Activated CD4-positive, alpha-beta T cell treated with anti-CD3 and anti-CD28 coated beads, Interleukin-2, Interleukin-6, amounts not matched to agents 100 ng/mL and 50 ng/mL, durations not matched to agents 16 hours and 8 hours (primary cell): ENCODE results near the gene PPIE.
"Not testable (repeated sequence)": the region's sequence is repeated elsewhere in the genome, so short reads cannot be mapped to it uniquely, and the experiment has no call there.

ENCODE experiments used
- DNase-seq: peaks from one replicate; pipeline ENCODE4 v3.0.0-alpha.2; 2020

The PPIE gene

GRCh38 chr1:39779821-39780220, 41.1 kb downstream of the PPIE start:
- no peak for DNase-seq

DNA sequence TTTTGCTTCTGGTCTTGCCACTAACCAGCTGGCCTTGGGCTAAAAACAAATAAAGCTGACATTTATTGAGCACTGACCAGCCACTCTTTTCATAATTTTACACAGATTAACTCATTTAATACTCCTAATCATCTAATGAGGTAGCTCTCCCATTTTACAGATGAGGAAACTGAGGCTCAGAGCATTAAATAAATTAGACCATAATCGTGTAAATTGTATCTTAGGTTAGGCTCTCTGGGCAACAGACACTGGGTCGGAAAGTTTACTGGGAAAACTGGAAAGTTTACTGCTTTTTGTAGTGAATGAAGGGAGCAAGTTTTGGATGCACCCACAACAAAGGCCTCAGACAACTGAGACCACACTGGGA, 42.6 kb downstream of the PPIE start:
- no peak for DNase-seq

DNA sequence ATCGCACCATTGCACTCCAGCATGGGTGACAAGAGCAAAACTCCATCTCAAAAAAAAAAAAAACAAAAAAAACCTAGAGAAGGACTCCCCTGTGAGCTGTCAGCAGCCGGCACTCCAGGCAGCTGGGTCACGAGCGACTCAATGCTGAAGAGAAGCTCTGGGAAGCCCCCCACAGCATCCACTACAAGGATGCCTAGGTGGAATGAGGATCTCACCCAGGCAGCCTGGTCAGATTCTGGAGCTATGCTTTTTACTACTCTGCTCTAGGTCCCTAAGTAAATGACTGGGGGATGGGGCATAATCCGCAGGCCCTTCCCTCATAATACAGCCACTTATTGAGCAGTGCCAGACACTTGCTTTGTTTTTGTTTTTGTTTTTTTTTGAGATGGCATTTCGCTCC, 43.4 kb downstream of the PPIE start:
- DNase-seq: no peak

- not testable (repeated sequence) for DNase-seq
Measured at GRCh38 chr1:39782685-39783084, 44.0 kb downstream of the PPIE start.

- not testable (repeated sequence) for DNase-seq
Measured at GRCh38 chr1:39786303-39787107, 47.8 kb downstream of the PPIE start.

DNA sequence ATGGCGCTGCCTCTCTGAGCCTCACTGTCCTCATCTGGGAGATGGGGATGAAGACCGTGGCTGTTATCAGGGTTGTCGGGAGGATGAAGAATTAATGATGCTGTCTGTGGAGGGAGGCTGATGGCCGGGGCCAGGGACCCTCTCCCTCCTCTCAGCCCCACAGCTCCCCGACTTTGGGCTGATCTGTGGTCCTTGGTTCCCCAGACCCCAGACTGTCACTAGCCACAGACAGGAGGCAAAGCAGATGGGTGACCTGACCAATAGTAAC, 48.4 kb downstream of the PPIE start:
- DNase-seq: not testable (repeated sequence)

- DNase-seq: no peak
Measured at GRCh38 chr1:39787468-39787867, 48.8 kb downstream of the PPIE start.

GRCh38 chr1:39787964-39788363, 49.3 kb downstream of the PPIE start:
- DNase-seq: not testable (repeated sequence)

- DNase-seq: no peak
Measured at GRCh38 chr1:39788426-39788757, 49.7 kb downstream of the PPIE start.

DNA sequence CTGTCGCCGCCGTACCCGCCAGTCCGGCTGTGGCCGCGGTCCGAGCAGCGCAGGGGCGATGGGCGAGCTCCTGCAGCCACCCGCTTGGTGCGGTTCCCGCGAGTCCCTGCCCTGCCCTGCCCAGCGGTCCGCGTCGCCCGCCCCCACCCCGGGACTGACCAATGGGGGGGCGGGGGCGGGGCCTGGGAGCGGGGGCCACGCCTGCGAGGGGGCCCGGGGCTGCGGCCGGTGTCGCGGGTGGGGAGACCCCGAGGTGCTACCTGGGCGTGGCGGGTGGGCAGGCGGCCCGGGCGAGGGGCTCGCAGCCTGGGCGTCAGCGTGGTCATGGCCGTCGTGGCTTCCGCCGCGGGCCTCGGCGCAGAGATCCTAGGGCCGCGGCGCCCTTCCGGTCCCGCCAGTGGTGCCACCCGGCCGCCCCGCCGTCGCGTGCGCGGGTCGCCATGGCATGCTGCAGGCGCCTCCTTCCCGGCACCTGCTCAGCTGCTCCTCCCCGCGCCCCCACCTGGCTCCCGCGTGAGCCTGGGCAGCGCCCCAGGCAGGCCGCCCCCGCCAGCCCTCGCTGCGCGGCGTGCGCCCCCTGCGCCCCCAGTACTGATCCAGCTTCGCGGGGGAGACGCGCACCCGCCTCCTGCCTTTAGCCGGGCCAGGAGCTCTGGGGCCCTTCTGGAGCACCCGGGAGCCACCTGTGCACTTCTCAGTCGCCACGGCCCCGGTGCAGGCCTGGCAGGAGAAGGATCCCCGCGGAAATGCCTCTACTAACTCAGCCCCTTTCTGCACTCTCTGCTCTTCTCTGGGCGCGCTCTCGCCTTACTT, 50.3 kb downstream of the PPIE start, which contains the start of gene BMP8B:
Gene BMP8B, minus strand, starts transcription at position 108 of the 813 bp plus-strand sequence. CDS start 380 bp downstream, outside the sequence.
- peak; percentile 54 for DNase-seq

GRCh38 chr1:39789571-39790110, 51.0 kb downstream of the PPIE start:
- DNase-seq: no peak

- no peak for DNase-seq
Measured at GRCh38 chr1:39791838-39792237, 53.2 kb downstream of the PPIE start.

DNA sequence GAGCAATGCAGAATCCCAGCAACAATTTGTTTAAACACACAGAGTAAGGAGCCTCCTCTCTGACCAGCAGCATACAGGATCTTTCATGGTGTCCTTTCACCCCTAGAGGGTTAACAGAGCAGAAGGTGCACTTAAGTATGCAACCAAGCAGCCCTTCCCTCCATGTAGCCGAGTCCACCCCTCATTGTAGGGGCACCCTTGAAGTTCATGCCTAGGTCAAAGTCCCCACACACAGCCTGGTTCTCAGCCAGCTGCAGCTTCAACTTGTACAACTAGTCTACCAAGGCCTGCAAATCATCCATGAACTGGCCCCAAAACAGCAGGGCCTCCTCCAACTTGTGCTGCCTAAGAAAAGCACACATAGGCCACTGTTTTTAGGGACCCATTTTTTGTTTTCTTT, 57.0 kb downstream of the PPIE start:
- peak; percentile 22 for DNase-seq

- peak; percentile 91 for DNase-seq
Measured at GRCh38 chr1:39798859-39799769, 60.4 kb downstream of the PPIE start.

GRCh38 chr1:39799770-39800470, 61.2 kb downstream of the PPIE start:
- peak; percentile 79 for DNase-seq

- DNase-seq: no peak
Measured at GRCh38 chr1:39800471-39800835, 61.8 kb downstream of the PPIE start.

GRCh38 chr1:39802496-39803260, 64.0 kb downstream of the PPIE start:
- DNase-seq: no peak

DNA sequence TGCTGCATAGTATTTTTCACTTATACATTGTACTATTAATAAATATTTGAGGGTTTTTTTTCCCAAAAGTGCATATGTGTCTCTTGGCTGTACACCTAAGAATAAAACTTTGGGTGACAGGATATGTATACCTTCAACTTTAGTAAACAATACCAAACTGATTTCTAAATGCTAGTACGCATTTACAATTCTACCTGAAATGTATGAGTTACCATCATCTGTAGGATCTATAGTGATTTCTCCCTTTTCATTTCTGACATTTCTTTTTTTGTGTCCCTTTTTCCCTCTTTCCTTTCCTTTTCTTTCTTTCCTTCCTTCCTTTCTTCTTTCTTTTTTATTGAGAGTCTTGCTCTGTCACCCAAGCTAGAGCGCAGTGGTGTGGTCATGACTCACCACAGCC, 66.7 kb downstream of the PPIE start:
- no peak for DNase-seq

DNA sequence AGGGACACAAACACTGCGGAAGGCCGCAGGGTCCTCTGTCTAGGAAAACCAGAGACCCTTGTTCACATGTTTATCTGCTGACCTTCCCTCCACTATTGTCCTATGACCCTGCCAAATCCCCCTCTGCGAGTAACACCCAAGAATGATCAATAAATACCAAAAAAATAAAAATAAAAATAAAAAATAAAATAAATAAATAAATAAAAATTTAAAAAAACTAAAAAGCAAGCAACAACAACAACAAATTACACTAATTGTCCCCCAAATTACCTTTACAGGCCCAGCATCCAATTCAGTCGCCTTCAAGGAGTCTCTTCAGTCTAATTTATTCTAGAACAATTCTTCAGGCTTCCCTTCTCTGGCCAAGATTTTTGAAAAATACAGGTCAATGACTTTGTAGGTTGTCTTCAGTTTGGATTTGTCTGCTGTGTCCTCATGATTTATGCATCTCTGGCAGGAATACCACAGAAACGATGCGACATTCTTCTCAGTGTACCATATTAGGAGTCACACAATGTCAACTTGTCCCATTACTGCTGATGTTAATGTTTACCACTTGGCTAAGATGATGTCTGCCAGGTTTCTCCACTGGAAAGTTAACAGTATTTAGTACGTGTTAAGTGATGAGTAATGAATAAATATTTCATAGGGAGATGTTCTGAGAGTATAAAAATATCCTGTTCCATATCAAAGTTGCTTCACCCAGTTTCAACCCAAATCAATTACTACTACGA, 70.3 kb downstream of the PPIE start:
- DNase-seq: no peak

DNA sequence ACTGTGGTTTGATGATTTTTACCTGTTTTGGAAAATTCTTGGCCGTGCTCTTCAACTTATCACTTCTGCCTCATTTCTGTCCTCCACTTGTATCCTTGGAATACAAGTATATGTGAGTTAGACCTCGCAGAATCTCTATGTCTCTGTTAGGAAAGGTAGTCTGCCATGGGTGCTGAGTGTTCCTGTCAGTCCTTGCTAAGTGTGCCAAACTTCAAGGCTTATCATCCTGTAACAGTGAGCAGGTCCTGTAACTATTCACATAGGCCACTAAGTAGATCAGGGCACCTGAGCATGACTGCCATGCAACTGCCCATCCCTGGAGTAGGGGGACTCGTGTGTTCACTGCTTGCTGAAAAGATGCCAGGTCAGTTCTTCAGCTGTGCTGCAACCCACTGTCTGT, 74.2 kb downstream of the PPIE start:
- DNase-seq: no peak
